ENCODE results near the gene ABHD10.

- no peak for TF ChIP-seq CTCF (conservative IDR thresholded peaks at IDR 0.05)
- TF ChIP-seq EZH2 (IDR thresholded peaks at IDR 0.05; ENCODE audit: low read depth), result no peak
Observed at GRCh38 chr3:111956449-111956848, 22.4 kb upstream of the ABHD10 start.
